NCI-H524 treated with DMSO at 0.1 percent for 48 hours (cell line): ENCODE data around the gene C19orf53.

Experiments used
- DNase-seq: peaks from one replicate; lab custom pipeline; 2025; lab: John Stamatoyannopoulos, UW

The C19orf53 gene

GRCh38 chr19:13796301-13797057 is 22.2 kb downstream of the C19orf53 start:
- DNase-seq = no peak

DNA sequence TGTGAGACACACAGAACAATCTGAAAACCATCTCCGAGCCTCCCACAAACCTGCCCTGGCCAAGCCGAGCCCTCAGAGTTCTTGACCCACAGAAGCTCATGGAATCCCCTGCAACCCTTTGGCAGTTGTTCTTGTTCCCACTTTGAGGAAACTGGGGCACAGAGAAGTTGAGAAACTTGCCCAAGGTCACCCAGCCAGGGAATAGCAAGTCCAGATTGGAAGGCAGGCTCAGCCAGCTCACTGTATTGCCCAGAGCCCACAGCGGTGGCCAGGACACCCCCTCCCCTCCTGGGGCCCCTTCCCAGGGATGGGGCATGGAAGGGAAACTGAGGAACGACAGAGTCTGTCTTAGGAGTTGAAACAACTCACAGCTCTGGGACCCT is 22.8 kb downstream of the C19orf53 start:
- no peak for DNase-seq

DNA sequence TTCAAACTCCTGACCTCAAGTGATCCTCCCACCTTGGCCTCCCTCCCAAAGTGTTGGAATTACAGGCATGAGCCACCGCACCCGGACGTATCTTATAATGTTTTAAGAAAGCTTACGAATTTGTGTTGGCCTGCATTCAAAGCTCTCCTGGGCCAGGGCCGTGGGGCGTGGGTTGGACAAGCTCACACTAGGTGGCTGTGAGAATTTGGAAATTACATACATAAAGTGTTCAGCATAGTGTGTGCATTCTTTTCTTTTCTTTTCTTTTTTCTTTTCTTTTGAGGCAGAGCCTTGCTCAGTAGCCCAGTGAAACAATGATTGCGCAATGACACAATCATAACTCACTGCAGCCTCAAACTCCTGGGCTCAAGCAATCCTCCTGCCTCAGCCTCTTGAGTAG is 23.6 kb downstream of the C19orf53 start:
- DNase-seq = no peak

DNA sequence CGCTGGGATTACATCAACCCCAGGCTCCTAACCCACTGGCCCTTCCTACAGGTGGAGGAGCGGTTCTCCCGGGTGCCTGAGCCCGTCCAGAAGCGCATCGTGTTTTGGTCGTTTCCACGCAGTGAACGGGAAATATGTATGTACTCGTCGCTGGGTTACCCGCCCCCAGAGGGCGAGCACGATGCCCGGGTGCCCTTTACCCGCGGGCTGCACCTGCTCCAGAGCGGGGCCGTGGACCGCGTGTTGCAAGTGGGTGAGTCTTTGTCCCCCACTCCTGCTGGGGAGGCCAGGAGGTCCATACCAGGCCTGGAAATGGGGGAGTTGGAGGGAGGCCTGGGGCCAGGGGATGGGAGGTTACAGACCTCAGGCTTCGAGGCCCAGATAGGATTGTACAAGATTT is 25.4 kb downstream of the C19orf53 start:
- DNase-seq = no peak

DNA sequence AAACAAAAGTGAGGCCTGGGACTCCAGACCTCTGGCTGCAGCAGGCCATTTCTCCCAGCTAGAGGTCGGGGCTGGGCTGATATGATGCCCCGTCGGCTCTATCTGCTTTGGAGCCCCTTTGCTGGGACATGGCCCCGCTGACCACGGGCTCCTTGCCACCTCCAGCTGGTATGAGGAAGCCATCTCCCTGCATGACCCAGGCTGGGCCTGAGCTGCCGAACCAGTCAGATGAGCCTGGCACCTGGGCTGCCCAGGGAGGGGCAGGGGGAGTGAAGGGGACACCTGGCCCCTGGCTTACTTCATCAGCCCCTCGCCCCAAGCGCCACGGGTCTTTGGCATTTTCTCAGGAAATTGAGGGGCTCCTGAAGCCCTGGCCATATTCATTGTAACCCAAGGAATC is 28.8 kb downstream of the C19orf53 start:
- DNase-seq = no peak

DNA sequence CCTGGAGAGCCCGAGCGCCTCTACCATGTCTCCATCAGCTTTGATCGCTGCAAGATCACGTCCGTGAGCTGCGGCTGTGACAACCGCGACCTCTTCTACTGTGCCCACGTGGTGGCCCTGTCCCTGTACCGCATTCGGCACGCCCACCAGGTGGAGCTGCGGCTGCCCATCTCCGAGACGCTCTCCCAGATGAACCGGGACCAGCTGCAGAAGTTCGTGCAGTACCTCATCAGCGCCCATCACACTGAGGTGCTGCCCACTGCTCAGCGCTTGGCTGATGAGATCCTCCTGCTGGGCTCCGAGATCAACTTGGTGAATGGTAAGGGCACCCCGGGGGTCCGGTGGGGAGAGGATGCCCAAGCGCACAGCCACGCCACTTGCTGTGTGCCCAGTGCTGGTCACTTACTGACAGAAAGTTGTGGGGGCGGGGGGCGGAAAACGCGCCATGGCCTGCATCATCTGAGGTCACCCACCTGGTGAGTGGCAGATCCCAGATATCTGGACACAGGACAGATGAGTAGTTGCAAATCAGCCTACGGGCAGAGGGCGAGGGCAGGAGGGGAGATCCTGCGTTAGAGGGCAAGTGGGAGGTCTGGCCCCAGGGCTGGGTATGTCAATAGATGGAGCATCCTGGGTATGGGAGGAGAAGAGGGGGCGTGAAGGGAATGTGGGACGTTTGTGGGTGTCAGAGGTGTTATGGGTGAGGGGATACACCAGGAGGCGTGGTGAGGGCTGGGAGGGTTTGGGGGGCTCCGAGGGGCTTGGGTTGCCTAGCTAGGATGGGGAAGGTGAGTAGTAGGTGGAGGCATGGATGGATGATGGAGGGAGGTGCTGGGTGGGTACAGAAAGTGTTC is 30.8 kb downstream of the C19orf53 start:
- no peak for DNase-seq

GRCh38 chr19:13806728-13807127 is 32.5 kb downstream of the C19orf53 start:
- no peak for DNase-seq

DNA sequence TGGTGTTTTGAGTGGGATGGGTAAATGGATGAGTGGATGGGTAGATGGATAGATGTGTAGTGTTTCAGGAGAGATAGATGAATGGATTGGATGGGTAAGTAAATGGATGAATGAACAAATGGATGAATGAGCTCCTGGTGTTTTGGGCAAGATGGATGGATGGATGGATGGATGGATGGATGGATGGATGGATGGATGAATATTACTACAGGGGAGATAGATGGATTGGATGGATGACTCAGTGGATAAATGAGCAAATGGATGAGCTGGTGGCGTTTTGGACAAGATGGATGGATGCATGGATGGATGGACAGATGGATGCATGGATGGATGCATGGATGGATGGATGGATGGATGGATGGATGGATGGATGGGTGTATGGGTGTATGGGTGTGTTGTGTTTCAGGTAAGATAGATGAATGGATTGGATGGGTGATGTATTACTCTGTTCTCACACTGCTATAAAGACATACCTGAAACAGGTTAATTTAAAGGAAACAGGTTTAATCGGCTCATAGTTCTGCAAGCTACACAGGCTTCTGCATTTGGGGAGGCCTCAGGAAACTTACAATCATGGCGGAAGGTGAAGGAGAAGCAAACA is 33.3 kb downstream of the C19orf53 start:
- no peak for DNase-seq

GRCh38 chr19:13808856-13809255 is 34.6 kb downstream of the C19orf53 start:
- DNase-seq = no peak

DNA sequence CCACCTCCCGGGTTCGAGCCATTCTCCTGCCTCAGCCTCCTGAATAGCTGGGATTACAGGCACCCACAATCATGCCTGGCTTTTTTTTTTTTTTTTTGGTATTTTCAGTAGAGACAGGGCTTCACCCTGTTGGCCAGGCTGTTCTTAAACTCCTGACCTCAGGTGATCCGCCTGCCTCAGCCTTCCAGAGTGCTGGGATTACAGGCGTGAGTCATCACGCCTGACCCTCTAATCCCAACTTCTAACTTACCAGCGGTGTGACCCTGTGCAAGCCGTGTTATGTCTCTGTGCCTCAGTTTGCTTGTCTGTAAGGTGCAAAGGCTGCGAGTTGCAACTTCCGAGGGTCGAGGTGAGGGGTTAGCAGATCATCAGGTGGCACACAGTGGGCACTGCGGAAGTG is 38.3 kb downstream of the C19orf53 start:
- no peak for DNase-seq

- no peak for DNase-seq
Measured at GRCh38 chr19:13813147-13813546, 38.9 kb downstream of the C19orf53 start.

GRCh38 chr19:13814550-13814949 is 40.3 kb downstream of the C19orf53 start:
- no peak for DNase-seq

DNA sequence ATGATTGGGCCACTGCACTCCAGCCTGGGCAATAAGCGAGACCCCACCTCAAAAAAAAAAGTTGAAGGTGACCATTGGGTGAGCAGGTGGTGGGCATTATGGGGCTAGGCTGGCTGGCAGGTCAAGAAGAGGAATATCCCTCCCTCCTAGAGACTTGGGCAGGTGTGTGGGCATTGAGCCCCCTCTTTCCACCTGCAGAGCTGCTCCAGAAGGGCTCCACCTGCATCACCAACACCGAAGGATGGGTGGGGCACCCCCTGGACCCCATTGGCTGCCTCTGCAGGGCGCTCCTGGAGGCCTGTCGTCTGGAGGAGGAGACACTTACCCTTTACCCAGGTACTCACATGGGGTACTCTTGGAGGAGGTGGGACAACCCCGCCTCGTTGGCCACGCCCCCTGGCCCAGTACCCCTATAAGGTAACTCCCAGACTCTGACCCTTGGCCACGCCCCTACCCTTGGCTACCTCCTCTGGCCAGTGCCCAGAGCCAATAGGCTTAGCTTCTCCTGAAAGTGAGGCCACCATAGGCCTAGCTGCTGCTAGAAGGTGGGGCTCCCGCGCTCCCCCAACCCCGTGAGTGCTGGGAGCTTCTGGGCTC is 42.9 kb downstream of the C19orf53 start:
- no peak for DNase-seq

DNA sequence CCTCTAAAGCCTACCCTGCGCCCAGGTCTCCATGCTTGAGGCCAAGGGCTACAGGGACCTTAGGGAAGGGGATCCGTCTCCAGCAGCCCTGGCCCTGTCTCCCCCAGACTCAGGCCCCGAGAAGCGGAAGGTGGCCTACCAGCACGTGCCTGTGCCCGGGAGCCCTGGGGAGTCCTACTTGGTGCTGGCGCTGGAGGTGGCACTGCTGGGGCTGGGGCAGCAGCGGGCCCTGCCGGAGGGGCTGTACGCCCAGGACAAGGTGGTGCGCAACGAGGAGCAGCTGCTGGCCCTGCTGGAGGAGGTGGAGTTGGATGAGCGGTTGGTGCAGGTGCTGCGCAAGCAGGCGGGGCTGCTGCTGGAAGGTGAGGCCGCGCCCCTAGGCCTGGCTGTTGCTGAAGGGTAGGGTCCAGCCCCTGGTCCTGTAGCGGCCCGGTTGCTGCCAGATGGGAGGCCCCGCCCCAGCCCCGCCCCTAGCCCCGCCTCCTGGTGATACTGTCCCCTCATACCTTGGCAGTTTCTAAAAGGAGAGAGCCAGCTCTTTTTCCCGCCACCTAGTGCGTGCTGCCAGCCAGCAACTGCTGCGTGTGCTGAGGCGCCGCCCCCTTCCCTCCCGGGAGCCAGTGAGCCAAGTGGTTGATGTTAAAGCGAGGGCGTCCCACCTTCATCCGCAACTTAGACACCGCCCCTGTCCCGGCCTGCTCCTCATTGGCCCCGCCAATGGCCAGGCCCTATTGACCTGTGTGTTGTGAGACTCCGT is 43.5 kb downstream of the C19orf53 start:
- no peak for DNase-seq

DNA sequence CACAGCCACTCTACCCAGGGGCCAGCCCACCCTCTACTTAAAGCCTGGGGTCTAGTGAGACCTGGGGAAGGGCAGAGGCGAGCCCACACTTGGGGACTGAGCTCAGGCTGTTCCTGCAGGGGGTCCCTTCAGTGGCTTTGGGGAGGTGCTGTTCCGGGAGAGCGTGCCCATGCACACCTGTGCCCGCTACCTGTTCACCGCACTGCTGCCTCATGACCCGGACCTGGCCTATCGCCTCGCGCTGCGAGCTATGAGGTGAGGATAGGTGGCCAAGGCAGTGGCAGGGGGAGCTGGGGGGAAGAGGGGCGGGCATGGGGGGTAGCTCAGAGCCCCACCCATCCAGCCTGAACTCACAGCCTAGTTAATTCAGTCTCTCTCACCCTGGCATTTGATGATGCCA is 45.0 kb downstream of the C19orf53 start:
- DNase-seq = no peak

- DNase-seq = no peak
Measured at GRCh38 chr19:13821292-13821691, 47.0 kb downstream of the C19orf53 start.

DNA sequence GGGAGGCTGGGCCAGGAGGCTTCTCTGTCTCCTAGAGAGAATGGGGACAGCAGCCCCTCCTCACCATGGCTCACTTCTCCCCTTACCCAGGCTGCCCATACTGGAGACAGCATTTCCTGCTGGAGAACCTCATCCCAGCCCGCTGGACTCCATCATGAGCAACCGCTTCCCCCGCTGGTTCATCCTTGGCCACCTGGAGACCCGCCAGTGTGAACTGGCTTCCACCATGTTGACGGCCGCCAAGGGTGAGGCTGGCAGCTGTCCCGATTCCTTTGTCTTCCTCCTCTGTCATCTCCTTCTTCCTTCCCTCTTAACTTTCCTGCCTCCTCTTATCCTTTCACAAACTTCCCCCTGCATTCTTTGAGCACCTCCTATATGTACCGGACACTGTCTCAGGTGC is 49.0 kb downstream of the C19orf53 start:
- no peak for DNase-seq

DNA sequence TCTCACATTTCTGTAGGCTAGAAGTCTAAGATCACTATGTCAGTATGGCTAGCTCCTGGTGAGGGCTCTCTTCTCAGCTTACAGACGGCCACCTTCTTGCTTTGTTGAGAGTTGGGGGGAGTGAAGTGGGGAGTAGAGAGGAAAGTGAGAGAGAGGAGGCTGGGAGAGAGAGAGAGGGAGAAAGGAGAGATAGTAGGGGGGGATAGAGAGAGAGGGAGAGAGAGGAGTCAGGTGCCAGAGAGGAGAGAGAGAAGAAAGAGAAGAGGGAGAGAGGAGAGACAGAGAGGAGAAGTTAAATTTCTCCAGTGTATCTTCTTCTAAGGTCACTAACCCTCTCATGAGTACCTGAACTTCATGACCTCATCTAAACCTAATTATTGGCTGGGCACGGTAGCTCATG is 49.6 kb downstream of the C19orf53 start:
- no peak for DNase-seq

DNA sequence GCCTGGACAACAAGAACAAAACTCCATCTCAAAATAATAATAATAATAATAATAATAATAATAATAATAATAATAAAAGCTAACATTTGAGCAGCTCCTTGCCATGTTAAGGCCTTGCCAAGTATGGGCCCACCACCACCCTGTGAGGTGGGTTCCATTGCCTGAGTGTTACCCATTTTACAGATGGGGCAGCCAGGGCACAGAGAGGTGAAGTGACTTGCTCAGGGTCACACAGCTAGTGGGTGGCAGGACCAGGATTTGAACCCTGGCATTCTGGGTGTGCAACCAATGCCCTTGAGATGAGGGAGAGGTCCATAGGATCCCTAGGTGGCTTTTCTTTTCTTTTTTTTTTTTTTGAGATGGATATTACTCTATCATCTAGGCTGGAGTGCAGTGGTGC is 50.4 kb downstream of the C19orf53 start:
- DNase-seq = no peak

DNA sequence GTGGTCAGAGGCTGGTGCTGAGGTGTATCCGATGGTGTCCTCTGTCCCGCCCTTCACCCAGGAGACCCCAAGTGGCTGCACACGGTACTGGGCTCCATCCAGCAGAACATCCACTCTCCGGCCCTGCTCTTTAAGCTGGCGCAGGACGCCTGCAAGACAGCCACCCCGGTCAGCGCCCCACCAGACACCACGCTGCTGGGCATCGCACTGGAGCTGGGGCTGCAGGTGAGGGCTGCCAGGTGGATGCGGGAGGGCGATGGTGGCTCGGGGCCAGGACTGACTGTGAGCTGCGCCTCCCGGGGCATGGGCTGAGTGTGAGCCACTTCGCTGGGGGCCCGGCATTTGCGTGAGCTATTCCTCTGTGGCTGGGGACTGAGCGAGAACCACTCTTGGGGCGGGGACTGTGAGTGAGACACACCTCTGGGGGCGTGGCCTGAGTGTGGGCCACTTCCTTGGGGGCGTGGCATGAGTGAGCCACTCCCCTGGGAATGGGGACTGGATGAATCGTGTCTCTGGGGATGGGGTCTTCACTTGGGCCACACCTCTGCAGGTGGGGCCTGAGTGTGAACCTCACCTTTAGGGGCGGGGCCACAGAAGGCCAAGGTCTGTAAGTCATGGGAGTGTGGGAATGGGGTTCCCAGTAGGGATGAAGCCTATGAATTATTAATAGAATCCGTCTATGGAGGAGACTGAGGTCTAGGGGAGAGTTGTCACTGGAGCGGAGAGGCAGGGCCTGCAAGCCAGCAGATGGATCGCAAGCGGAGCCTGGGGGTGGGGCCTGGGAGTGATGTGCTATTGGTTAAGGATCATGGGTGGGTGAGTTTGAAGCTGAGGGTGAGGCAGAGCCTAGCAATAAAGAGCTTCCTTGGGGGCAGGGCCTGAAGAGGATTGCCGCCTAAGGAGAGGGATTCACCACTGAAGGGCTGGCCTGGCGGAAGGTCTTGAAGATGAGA is 51.5 kb downstream of the C19orf53 start:
- no peak for DNase-seq
